Spleen (tissue), 7 donors: Measurements from ENCODE around the gene RAB13.

ENCODE experiments used
- POLR2A ChIP-seq, 3 donors: fragments of 450-650 bp; IDR thresholded peaks; one replicate each; pipeline ENCODE4 v1.5.1; 2017; ENCODE audit warnings: antibody characterized with exemption in 3 of 3, mild to moderate bottlenecking in 1 of 3
- POLR2AphosphoS5 ChIP-seq, 3 donors: sonication (generic); formaldehyde crosslinking; IDR thresholded peaks; one replicate each; pipeline ENCODE4 v1.5.1; 2017; ENCODE audit warnings: antibody characterized with exemption in 3 of 3
- TF ChIP-seq, protein P1 (sequence below), 11 experiments: fragments of 200-600 bp in 7 of 11; fragments of 450-650 bp in 4 of 11; sonication (generic) in 4 of 11; IDR thresholded peaks in 8 of 11; conservative IDR thresholded peaks in 3 of 11; 1 replicate in 7 of 11; 2 replicates in 4 of 11; pipeline versions ENCODE4 v1.4.0 to v1.8.0; 2016 to 2021; ENCODE audit warnings: antibody characterized with exemption in 11 of 11, inconsistent platforms in 4 of 11, mild to moderate bottlenecking in 1 of 11
- donor health status: DM: no; HTN: no; CAD: no; lungs with moderate emphysema.
- donor health status: DM: no; HTN: no; CAD: no.
- donor health status: DM: no; HTN: no; CAD: no.

DNA sequence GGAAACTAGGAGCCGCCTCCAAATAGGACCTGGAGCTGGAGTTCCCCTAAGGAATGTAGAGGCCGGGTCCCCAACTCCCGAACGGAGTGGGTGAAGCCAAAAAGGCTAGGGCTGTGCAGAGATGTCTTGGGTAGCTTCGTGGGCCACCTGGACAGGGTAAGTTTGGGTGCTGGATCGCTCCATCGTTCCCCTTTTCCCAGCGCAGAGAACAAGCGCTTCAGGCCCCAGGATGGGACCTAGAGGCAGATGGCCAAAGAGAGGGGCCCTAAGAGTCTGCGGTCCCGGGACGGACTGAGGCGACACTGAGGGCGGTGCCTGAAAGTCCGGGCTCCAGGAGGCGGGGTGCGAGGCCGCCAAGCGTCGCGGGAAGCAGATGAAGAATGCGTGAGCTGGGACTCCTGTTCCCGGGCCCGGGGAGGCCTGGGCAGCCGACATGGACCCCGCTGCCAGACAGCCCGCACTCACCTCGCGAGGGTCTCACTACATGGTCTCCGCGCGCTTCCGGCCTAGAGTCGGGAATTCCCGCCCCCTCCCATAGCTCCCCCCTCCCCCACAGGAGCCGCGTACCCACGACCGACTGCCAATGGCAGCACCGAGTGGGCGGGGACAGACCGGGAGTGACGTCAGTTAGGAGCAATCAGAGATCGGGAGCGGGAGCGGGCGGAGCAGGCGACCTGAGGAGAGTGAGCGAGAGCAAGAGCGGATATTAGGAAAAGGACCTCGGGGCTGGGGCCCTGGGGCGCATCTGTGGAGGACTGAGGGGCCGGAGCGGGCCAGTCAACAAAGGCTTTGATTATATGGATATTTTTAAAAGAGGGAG is 22.9 kb downstream of the RAB13 start, which contains the start of gene SLC39A1:
- TF ChIP-seq, protein P1, sequence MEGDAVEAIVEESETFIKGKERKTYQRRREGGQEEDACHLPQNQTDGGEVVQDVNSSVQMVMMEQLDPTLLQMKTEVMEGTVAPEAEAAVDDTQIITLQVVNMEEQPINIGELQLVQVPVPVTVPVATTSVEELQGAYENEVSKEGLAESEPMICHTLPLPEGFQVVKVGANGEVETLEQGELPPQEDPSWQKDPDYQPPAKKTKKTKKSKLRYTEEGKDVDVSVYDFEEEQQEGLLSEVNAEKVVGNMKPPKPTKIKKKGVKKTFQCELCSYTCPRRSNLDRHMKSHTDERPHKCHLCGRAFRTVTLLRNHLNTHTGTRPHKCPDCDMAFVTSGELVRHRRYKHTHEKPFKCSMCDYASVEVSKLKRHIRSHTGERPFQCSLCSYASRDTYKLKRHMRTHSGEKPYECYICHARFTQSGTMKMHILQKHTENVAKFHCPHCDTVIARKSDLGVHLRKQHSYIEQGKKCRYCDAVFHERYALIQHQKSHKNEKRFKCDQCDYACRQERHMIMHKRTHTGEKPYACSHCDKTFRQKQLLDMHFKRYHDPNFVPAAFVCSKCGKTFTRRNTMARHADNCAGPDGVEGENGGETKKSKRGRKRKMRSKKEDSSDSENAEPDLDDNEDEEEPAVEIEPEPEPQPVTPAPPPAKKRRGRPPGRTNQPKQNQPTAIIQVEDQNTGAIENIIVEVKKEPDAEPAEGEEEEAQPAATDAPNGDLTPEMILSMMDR (IDR thresholded peaks at IDR 0.05 in 8 of 11, conservative IDR thresholded peaks at IDR 0.05 in 3 of 11), result peak in 1 of 11 experiments; percentile 35
- peak in 2 of 3 donors; percentile 20 to 56 for TF ChIP-seq POLR2A (IDR thresholded peaks at IDR 0.05)
- TF ChIP-seq POLR2AphosphoS5 (IDR thresholded peaks at IDR 0.05), result peak; percentile 91 to 93 (median 92)
